B cell (primary cell): Measurements from ENCODE around the gene NAA80.

Source experiments
- CTCF ChIP-seq: fragments of 200-600 bp; IDR thresholded peaks from one replicate; pipeline ENCODE4 v1.8.0; 2022; ENCODE audit warnings: antibody characterized with exemption, mild to moderate bottlenecking
- EZH2 ChIP-seq: IDR thresholded peaks from 2 replicates; pipeline ENCODE4 v1.6.1; 2012; ENCODE audit warnings: borderline replicate concordance, low read depth, mild to moderate bottlenecking, moderate library complexity, low read length; ENCODE audit not compliant: insufficient read depth, poor library complexity, severe bottlenecking

DNA sequence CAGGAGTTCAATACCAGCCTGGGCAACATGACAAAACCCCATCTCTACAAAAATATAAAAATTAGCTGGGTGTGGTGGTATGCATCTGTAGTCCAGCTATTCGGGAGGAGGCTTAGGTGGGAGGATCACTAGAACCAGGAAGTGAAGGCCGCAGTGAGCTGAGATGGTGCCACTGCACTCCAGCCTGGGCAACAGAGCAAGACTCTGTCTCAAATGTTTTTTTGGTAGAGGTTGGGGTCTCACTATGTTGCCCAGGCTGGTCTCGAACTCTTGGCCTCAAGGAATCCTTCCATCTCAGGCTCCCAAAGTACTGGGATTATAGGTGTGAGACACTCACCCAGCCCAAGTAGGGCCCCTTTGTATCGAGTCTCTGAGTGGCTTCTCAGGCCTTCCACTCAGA is 5.1 kb downstream of the NAA80 start:
- TF ChIP-seq CTCF (no peak), EZH2 (no peak)
